A549 (cell line): ENCODE data around the gene AR. TPM values are rescaled to one million over a fixed set of nuclear protein-coding genes. Genes with fewer than 3 reads are reported as not detected.

Experiments
- ATAC-seq, 2 experiments: fragments of 200-7000 bp in 1 of 2; fragments of >200 bp in 1 of 2; cut with Nextera tagmentation in 1 of 2; cut with Tn5 transposase in 1 of 2; 3 replicates each; pipeline versions ENCODE4 v1.8.0 to v1.9.1; 2018 to 2020; ENCODE audit warnings: mild to moderate bottlenecking in 1 of 2, moderate library complexity in 1 of 2
- CTCF ChIA-PET: fragments of 300-600 bp; sonication (Branson Sonifier 250); formaldehyde crosslinking; extraction: SDS; loops from one replicate; lab custom pipeline; 2021; ENCODE audit warnings: antibody characterized with exemption, inconsistent platforms; lab: Yijun Ruan, JAX
- POLR2A ChIA-PET: fragments of 350-600 bp; formaldehyde crosslinking; extraction: SDS; loops from one replicate; lab custom pipeline; 2021; ENCODE audit warnings: antibody characterized with exemption, inconsistent platforms; lab: Yijun Ruan, JAX
- DNase-seq, 2 experiments: peaks; one replicate each; pipeline versions ENCODE4 v3.0.0 to v3.0.0-alpha.2; 2011 to 2016; ENCODE audit warnings: low read depth in 1 of 2, low spot score in 1 of 2
- FAIRE-seq: peaks from 2 replicates; lab custom pipeline; 2011; peaks lifted over from hg19 to GRCh38; lab: Jason Lieb, UNC
- H3K27ac ChIP-seq, 2 experiments: fragments of >200 bp; sonication (Bioruptor Twin); formaldehyde crosslinking; 3 replicates each; pipeline ENCODE4 v1.5.1; 2016 to 2017
- H3K4me1 ChIP-seq: fragments of >200 bp; sonication (Bioruptor Twin); formaldehyde crosslinking; 3 replicates; pipeline ENCODE4 v1.6.1; 2016
- H3K4me2 ChIP-seq: fragments of >200 bp; sonication (Bioruptor Twin); formaldehyde crosslinking; 3 replicates; pipeline ENCODE4 v1.6.1; 2016
- H3K4me3 ChIP-seq: fragments of >200 bp; sonication (Bioruptor Twin); formaldehyde crosslinking; 3 replicates; pipeline ENCODE4 v1.5.1; 2016
- H3K9me3 ChIP-seq: fragments of >200 bp; sonication (Bioruptor Twin); formaldehyde crosslinking; 3 replicates; pipeline ENCODE4 v1.6.1; 2016
- CBX8 ChIP-seq: fragments of 200-600 bp; sonication (generic); IDR thresholded peaks from 2 replicates; pipeline ENCODE4 v1.6.1; 2016
- FOSB ChIP-seq: fragments of 250-450 bp; sonication (Bioruptor Pico); IDR thresholded peaks from 2 replicates; pipeline ENCODE4 v1.5.0; 2020; ENCODE audit warnings: mild to moderate bottlenecking, moderate library complexity
- FOSL2 ChIP-seq, 2 experiments: fragments of 450-650 bp in 1 of 2; fragments of >200 bp in 1 of 2; sonication (Bioruptor Twin) in 1 of 2; formaldehyde crosslinking; IDR thresholded peaks; 2 replicates each; pipeline versions ENCODE4 v1.5.0 to v1.6.1; 2016 to 2020; ENCODE audit warnings: mild to moderate bottlenecking in 1 of 2, moderate library complexity in 1 of 2
- GATA3 ChIP-seq: IDR thresholded peaks from 2 replicates; pipeline ENCODE4 v1.6.1; 2012; ENCODE audit warnings: borderline replicate concordance
- HOXB5 ChIP-seq: fragments of 250-450 bp; sonication (Bioruptor Pico); IDR thresholded peaks from 2 replicates; pipeline ENCODE4 v1.5.0; 2020; ENCODE audit warnings: mild to moderate bottlenecking, moderate library complexity
- KDM1A ChIP-seq: fragments of 200-600 bp; sonication (generic); IDR thresholded peaks from 2 replicates; pipeline ENCODE4 v1.6.1; 2016; ENCODE audit warnings: low read depth, mild to moderate bottlenecking
- MYC ChIP-seq: IDR thresholded peaks from 2 replicates; pipeline ENCODE4 v1.6.1; 2012; ENCODE audit warnings: mild to moderate bottlenecking, inconsistent platforms, low read length, improper control_type of control experiment, borderline replicate concordance
- PBX3 ChIP-seq: IDR thresholded peaks from 2 replicates; pipeline ENCODE4 v1.6.1; 2012
- REST ChIP-seq: fragments of 200-600 bp; sonication (generic); IDR thresholded peaks from 2 replicates; pipeline ENCODE4 v1.6.1; 2016; ENCODE audit warnings: antibody characterized with exemption, mild to moderate bottlenecking, moderate library complexity
- RFX5 ChIP-seq: fragments of 450-650 bp; IDR thresholded peaks from 2 replicates; pipeline ENCODE4 v1.7.1; 2014; ENCODE audit warnings: antibody characterized with exemption, mild to moderate bottlenecking, moderate library complexity
- RNF2 ChIP-seq: fragments of 200-600 bp; sonication (generic); IDR thresholded peaks from 2 replicates; pipeline ENCODE4 v1.6.1; 2016; ENCODE audit warnings: low read depth, mild to moderate bottlenecking, antibody characterized with exemption, moderate library complexity, borderline replicate concordance
- TP53 ChIP-seq: fragments of 250-450 bp; sonication (Bioruptor Pico); IDR thresholded peaks from 2 replicates; pipeline ENCODE4 v1.5.0; 2021; ENCODE audit warnings: mild to moderate bottlenecking, moderate library complexity
- ZC3H11A ChIP-seq: fragments of 450-650 bp; IDR thresholded peaks from 2 replicates; pipeline ENCODE4 v1.6.1; 2014; ENCODE audit warnings: antibody characterized with exemption, mild to moderate bottlenecking
- ZNF302 ChIP-seq: fragments of 250-450 bp; sonication (Bioruptor Pico); IDR thresholded peaks from 2 replicates; pipeline ENCODE4 v1.9.0; 2021; ENCODE audit warnings: inconsistent platforms, mild to moderate bottlenecking, moderate library complexity
- ZSCAN20 ChIP-seq: fragments of 250-450 bp; sonication (Bioruptor Pico); IDR thresholded peaks from 2 replicates; pipeline ENCODE4 v1.8.0; 2022; ENCODE audit warnings: mild to moderate bottlenecking, moderate library complexity
- WGBS: methylation state at CpG from one replicate; pipeline ENCODE4 v1.1.6; 2017; ENCODE audit errors: missing lambda C conversion rate; 5-methylcytosine and 5-hydroxymethylcytosine counted together
- polyA plus RNA-seq, 4 experiments: library from polyadenylated mRNA; depleted of rRNA in 3 of 4; stranded (reverse); fragments of >200 nt; fragmentation: RNase III in 1 of 4; extraction: RNeasy Plus Mini Kit Qiagen cat#74134 plus additional on column Dnase treatment in 1 of 4; gene quantifications; 2 replicates in 3 of 4; 3 replicates in 1 of 4; pipeline ENCODE4 v1.2.3, GENCODE V29; 2011 to 2017
- TF ChIP-seq, protein P1 (sequence below): fragments of 250-450 bp; sonication (Bioruptor Pico); IDR thresholded peaks from 2 replicates; pipeline ENCODE4 v1.5.0; 2020; ENCODE audit warnings: low read depth, mild to moderate bottlenecking, moderate library complexity
- TF ChIP-seq, protein P2 (sequence below): fragments of >200 bp; sonication (Bioruptor Twin); formaldehyde crosslinking; IDR thresholded peaks from 3 replicates; pipeline ENCODE4 v1.5.1; 2016

Gene AR
- polyA plus RNA-seq, 2 of the 4 experiments (the other 2 are of a cell fraction), result 2.2 to 8.7 TPM

- TF ChIP-seq REST (no peak), RNF2 (no peak)
- TF ChIP-seq, all 56 proteins: peak for 0
Observed at GRCh38 chrX:67749536-67749935, 205.7 kb downstream of the AR start (continued).

DNA sequence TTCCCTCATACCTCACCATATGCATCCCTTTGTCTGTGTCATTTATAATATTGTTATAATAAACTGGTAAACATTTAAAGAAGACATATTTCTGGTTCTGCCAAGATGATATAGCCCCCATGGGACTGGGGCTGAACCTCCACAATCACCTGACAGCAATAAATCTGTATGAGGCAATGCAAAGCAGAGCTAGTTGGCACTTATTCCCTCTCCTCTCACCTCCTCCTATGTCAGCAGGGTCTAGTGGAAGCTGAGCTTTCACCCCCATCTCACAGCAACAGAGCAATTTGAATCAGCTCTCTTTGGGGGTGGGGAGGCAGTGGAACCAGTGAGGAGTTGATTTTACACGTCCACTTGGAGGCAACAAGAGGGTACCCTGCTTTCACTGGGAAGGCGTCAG, 206.9 kb downstream of the AR start:
- H3K4me2 ChIP-seq, result no peak overlapping the region
- H3K9me3 ChIP-seq, result no peaks in the 10 kb centered on the region
- no peak overlapping the region for H3K27ac ChIP-seq
- H3K4me3 ChIP-seq, result no peak overlapping the region
- WGBS, result 16% methylated on average over 2 of the region's 2 CpGs
- CTCF ChIA-PET, result no interaction called here
- POLR2A ChIA-PET, result no interaction called here
- H3K4me1 ChIP-seq, result no peaks in the 10 kb centered on the region
- TF ChIP-seq, protein P1, sequence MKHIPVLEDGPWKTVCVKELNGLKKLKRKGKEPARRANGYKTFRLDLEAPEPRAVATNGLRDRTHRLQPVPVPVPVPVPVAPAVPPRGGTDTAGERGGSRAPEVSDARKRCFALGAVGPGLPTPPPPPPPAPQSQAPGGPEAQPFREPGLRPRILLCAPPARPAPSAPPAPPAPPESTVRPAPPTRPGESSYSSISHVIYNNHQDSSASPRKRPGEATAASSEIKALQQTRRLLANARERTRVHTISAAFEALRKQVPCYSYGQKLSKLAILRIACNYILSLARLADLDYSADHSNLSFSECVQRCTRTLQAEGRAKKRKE (CRISPR knock-in tag), result no peak
- TF ChIP-seq KDM1A (no peak), FOSL2 (IDR thresholded peaks at IDR 0.05) (no peak), FOSL2 (CRISPR knock-in tag; IDR thresholded peaks at IDR 0.05) (no peak), TP53 (CRISPR knock-in tag) (no peak), PBX3 (no peak), GATA3 (no peak), MYC (no peak)
- FAIRE-seq (no peak), DNase-seq (no peak), ATAC-seq (no peak)

- ATAC-seq (no peak), FAIRE-seq (no peak), DNase-seq (no peak)
- TF ChIP-seq, protein P2, sequence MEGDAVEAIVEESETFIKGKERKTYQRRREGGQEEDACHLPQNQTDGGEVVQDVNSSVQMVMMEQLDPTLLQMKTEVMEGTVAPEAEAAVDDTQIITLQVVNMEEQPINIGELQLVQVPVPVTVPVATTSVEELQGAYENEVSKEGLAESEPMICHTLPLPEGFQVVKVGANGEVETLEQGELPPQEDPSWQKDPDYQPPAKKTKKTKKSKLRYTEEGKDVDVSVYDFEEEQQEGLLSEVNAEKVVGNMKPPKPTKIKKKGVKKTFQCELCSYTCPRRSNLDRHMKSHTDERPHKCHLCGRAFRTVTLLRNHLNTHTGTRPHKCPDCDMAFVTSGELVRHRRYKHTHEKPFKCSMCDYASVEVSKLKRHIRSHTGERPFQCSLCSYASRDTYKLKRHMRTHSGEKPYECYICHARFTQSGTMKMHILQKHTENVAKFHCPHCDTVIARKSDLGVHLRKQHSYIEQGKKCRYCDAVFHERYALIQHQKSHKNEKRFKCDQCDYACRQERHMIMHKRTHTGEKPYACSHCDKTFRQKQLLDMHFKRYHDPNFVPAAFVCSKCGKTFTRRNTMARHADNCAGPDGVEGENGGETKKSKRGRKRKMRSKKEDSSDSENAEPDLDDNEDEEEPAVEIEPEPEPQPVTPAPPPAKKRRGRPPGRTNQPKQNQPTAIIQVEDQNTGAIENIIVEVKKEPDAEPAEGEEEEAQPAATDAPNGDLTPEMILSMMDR, result no peak
- TF ChIP-seq KDM1A (no peak), FOSB (CRISPR knock-in tag) (no peak), ZNF302 (CRISPR knock-in tag) (no peak), CBX8 (no peak), ZSCAN20 (CRISPR knock-in tag) (no peak), RFX5 (no peak), MYC (no peak), HOXB5 (no peak), FOSL2 (IDR thresholded peaks at IDR 0.05) (no peak), FOSL2 (CRISPR knock-in tag; IDR thresholded peaks at IDR 0.05) (no peak), ZC3H11A (no peak)
- H3K9me3 ChIP-seq, result no peaks in the 10 kb centered on the region
- H3K4me2 ChIP-seq, result no peak overlapping the region
- 63% methylated on average over 1 of the region's 1 CpG for WGBS
- no peak overlapping the region for H3K4me3 ChIP-seq
- H3K4me1 ChIP-seq, result no peaks in the 10 kb centered on the region
- ChIA-PET POLR2A (no interaction called here), CTCF (no interaction called here)
- H3K27ac ChIP-seq, result no peak overlapping the region
Observed at GRCh38 chrX:67759018-67759417, 215.2 kb downstream of the AR start.
